IPS-11a (cell line): Measurements from ENCODE around the gene SNX19.
"Not testable (repeated sequence)": the region's sequence is repeated elsewhere in the genome, so short reads cannot be mapped to it uniquely, and the experiment has no call there.

Source experiments
- H3K4me3 ChIP-seq: one replicate; pipeline ENCODE4 v1.5.1; 2013; ENCODE audit warnings: low read depth, low read length, control low read depth

Gene SNX19

DNA sequence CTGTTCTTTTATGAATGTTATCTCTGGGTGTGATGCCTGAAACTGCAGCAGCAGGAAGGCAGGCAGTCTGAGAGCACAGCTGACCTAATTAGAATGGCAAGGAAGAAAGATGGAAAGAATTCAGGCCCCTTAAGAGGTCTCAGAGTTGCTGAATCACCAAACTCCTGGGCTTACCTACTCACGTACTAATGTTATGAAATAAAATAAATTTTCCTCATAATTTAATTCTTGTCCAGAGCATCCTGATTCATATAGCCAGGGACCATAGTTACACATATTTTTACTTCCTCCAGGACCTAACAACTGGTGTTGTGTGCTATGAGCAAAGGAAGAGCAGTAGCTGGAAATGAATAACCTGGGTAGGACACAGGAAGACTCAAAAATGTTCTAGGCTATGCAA, 41.9 kb downstream of the SNX19 start:
- H3K4me3 ChIP-seq: no peak overlapping the region

- no peak overlapping the region for H3K4me3 ChIP-seq
These were observed 42.5 kb downstream of the SNX19 start for GRCh38 chr11:130873761-130874160.

- no peak overlapping the region for H3K4me3 ChIP-seq
These were observed 43.3 kb downstream of the SNX19 start for GRCh38 chr11:130872981-130873380.

- no peak overlapping the region for H3K4me3 ChIP-seq
These were observed 43.8 kb downstream of the SNX19 start for GRCh38 chr11:130872513-130872912.

DNA sequence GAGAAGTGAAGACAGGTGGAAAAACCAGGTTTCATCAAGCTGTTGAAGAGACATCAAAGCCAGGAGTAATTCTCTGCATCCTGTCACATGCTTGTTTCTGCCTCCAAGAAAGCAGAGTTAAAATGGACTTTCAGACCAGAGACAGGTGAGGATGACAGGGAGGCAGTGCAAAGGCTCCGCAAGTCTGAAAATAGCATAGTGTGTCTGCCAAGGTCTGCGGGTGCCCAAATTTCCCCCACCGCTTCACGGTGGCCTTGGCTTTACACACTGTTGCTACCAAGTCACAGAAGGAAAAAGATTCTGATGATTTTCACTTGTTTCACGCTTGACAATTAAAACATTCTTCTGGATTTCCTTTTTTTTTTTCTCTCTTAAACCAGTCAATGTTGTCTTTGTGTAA, 44.2 kb downstream of the SNX19 start:
- no peak overlapping the region for H3K4me3 ChIP-seq

GRCh38 chr11:130871616-130872015, 44.7 kb downstream of the SNX19 start:
- no peak overlapping the region for H3K4me3 ChIP-seq

- H3K4me3 ChIP-seq: no peak overlapping the region
These were observed 47.4 kb downstream of the SNX19 start for GRCh38 chr11:130868721-130869390.

- no peak overlapping the region for H3K4me3 ChIP-seq
These were observed 48.1 kb downstream of the SNX19 start for GRCh38 chr11:130868086-130868710.

- H3K4me3 ChIP-seq: no peak overlapping the region
These were observed 49.4 kb downstream of the SNX19 start for GRCh38 chr11:130866831-130867230.

GRCh38 chr11:130865774-130866114, 50.5 kb downstream of the SNX19 start:
- H3K4me3 ChIP-seq: no peak overlapping the region

DNA sequence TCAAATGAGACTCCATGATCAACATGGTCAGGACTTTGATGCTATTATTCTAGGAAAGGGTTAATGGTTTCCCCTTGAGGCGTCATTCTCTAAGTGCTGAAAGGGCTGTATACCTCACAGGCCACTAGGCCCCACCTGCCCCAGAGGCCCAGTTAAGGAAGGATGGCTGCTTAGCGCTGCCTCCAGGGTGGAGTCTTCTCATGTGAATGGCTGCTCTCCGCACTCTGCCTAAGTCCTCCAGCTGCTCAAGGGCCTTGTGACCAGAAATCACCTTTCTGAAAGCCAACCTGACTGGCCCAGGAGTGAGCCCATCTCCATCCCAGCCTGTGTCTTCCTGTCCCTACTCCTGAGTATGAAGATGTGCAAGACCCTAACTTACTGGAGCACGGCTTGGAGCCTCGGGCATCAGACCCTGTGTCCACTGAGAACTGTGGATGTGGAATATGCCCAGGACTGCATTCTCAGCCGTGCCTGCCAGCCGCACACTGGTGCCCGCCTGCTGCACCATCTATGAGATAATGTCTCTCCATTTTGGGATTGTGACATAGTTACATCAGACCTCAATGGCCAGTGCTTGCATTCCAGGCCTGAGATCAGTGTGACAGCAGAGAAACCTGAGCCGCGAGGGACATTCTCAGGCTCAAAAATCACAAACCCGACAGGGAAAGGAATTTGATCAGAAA, 51.0 kb downstream of the SNX19 start:
- H3K4me3 ChIP-seq: no peak overlapping the region

DNA sequence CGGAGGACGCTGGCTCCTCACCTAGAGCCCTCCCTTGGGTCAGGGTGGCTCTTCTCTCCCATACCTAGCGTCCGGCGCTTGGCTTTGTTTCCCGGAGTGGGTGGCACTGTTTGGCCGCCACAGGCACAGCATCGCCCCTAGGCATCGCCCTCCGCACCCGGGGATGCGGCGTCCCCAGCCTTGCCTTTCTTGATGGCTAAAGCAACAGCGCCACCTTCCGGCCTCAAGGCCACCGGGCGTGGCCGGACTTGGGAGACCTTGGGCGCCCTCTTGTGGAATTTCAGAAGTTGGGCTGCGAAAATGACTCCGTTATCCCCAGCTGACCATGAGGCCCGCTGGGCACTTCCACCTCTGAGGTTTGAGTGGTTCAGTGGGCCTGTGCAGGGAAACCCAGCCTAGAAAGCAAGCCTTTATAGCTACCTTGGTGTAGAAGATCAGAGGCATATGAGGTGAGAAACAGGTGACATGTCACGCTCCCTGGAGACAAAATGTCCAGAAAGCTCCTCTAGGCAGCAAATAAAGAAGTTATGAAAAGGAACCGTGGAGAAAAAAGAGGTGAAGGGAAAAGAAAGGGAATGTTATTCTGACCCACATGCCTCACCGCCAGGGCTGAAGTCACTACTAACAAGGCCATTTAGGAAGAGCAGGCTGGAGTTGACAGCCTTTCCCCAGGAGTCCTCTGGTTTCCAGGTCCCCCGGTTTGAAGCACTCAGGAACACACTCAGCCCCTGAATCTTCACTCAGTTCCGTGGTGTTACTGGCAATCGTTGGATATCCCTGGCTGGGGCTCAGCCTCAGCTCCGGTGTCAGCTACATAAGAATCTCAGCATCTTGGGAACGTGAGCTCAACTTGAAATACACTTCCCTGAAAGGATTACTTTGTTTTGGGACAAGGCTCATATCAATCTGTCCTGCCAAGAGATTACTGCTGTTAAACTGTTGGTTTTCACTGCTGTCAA, 54.1 kb downstream of the SNX19 start:
- H3K4me3 ChIP-seq: no peak overlapping the region

GRCh38 chr11:130861283-130861682, 55.0 kb downstream of the SNX19 start:
- H3K4me3 ChIP-seq: no peak overlapping the region

GRCh38 chr11:130859886-130860285, 56.4 kb downstream of the SNX19 start:
- no peak overlapping the region for H3K4me3 ChIP-seq

GRCh38 chr11:130858215-130858614, 58.1 kb downstream of the SNX19 start:
- no peak overlapping the region for H3K4me3 ChIP-seq

- H3K4me3 ChIP-seq: not testable (repeated sequence)
These were observed 60.6 kb downstream of the SNX19 start for GRCh38 chr11:130855707-130856106.

GRCh38 chr11:130854483-130854882, 61.8 kb downstream of the SNX19 start:
- no peak overlapping the region for H3K4me3 ChIP-seq

GRCh38 chr11:130852589-130852988, 63.7 kb downstream of the SNX19 start:
- H3K4me3 ChIP-seq: no peak overlapping the region

DNA sequence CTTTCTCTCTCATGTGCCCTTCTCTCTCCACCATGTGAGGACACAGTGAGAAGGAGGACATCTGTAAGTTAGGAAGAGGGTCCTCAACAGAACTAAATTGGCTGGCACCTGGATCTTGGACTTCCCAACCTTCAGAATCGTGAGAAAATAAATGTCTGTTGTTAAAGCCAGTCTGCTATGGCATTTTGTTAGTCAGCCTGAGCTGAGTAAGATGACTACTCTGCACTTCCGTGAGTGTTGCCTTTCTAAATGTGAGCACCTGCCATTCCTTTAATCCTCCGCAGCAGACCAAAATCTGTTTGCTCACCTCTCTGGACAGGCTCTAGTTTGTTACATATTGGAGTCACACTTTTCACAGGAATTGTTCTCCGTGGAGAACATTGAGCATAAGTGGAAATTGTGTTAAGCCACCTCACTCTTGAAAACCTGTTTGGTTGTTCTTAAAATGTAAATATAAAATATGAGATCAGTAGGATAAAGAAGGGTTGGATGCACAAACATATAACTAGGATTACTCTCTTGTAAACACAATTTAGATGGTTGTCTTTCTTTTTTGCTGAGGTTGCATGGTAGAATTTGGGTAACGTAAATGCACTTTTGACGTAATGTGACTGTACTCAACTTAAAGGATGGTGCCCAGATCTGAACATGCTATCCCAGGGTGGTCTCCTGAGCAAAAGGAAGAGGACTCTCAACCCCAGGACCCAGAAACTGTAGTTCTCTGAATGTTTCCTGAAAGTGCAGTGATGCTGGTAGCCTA, 65.9 kb downstream of the SNX19 start:
- H3K4me3 ChIP-seq: no peak overlapping the region

DNA sequence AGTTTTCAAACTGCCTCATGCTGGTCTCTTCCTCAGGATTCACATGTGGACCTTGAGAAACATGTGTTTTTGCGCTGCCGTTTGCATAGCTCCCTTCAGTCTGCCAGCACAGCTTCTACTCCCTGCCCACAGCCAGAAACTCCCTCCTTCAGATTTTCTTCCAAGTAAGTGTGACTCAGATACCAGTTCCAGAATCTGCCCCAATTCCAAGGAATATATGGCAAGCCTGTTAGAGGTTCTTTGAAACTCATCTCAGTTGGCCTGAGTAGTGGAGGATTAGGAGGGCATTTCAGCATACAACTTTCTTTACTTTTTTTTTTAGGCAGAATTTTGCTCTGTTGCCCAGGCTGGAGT, 67.1 kb downstream of the SNX19 start:
- H3K4me3 ChIP-seq: no peak overlapping the region
